IMR-90 (cell line): ENCODE measurements around the gene PLA2G3. TPM values are rescaled to one million over a fixed set of nuclear protein-coding genes. Genes with fewer than 3 reads are reported as not detected.

Experiments used
- ATAC-seq: fragments of 200-7000 bp; cut with Tn5 transposase; 2 replicates; pipeline ENCODE4 v1.9.1; 2020; ENCODE audit warnings: low read depth, mild to moderate bottlenecking, moderate library complexity
- BruUV-seq: library from RNA; stranded (reverse); fragments of 400-500 nt; replicated peaks from 2 replicates; lab custom pipeline; 2021; lab: Mats Ljungman, UMichigan
- CTCF ChIA-PET: fragments of 300-600 bp; formaldehyde crosslinking; extraction: SDS; loops from one replicate; lab custom pipeline; 2021; ENCODE audit warnings: antibody characterized with exemption; lab: Yijun Ruan, JAX
- POLR2A ChIA-PET: fragments of 300-600 bp; sonication (Branson Sonifier 250); formaldehyde crosslinking; loops from one replicate; lab custom pipeline; 2022; ENCODE audit warnings: antibody characterized with exemption; ENCODE audit not compliant: unreplicated experiment; lab: Charles Lee
- DNase-seq: peaks from one replicate; pipeline ENCODE4 v3.0.0; 2013
- H2AFZ ChIP-seq: replicated peaks from 2 replicates; pipeline ENCODE3; 2013; ENCODE audit warnings: low read length, mild to moderate bottlenecking; ENCODE audit not compliant: poor library complexity
- H2AK5ac ChIP-seq: 2 replicates; pipeline ENCODE4 v1.6.1; 2013; ENCODE audit warnings: low read depth, low read length, inconsistent platforms
- H2AK9ac ChIP-seq: replicated peaks from 2 replicates; pipeline ENCODE3; 2013; ENCODE audit warnings: mild to moderate bottlenecking, low read depth, low read length, moderate library complexity; ENCODE audit not compliant: poor library complexity
- H2BK120ac ChIP-seq: 2 replicates; pipeline ENCODE4 v1.6.1; 2013; ENCODE audit warnings: low read depth, low read length, inconsistent platforms
- H2BK15ac ChIP-seq: 3 replicates; pipeline ENCODE4 v1.6.1; 2013; ENCODE audit warnings: low read depth, low read length, inconsistent platforms
- H2BK20ac ChIP-seq: 2 replicates; pipeline ENCODE4 v1.6.1; 2013; ENCODE audit warnings: low read depth, mild to moderate bottlenecking, inconsistent platforms, low read length, moderate library complexity
- H2BK5ac ChIP-seq: 2 replicates; pipeline ENCODE4 v1.6.1; 2013; ENCODE audit warnings: mild to moderate bottlenecking, low read depth, low read length, inconsistent platforms; ENCODE audit not compliant: poor library complexity, severe bottlenecking
- H3K14ac ChIP-seq: replicated peaks from 2 replicates; pipeline ENCODE4 v1.6.1; 2013; ENCODE audit warnings: low read depth, low read length, inconsistent platforms
- H3K18ac ChIP-seq: 2 replicates; pipeline ENCODE4 v1.6.1; 2013; ENCODE audit warnings: low read depth, low read length, control low read depth
- H3K23ac ChIP-seq: 2 replicates; pipeline ENCODE4 v1.6.1; 2013; ENCODE audit warnings: low read depth, low read length, inconsistent platforms
- H3K27ac ChIP-seq: 2 replicates; pipeline ENCODE4 v1.5.1; 2013; ENCODE audit warnings: mild to moderate bottlenecking, control low read depth, low read length; ENCODE audit not compliant: insufficient read depth
- H3K27me3 ChIP-seq: 2 replicates; pipeline ENCODE4 v1.6.1; 2013; ENCODE audit warnings: low read length; ENCODE audit not compliant: control insufficient read depth, insufficient read depth
- H3K36me3 ChIP-seq: 2 replicates; pipeline ENCODE4 v1.6.1; 2013; ENCODE audit warnings: low read length, mixed read lengths; ENCODE audit not compliant: control insufficient read depth, insufficient read depth
- H3K4ac ChIP-seq: 2 replicates; pipeline ENCODE4 v1.6.1; 2013; ENCODE audit warnings: low read depth, low read length, inconsistent platforms
- H3K4me1 ChIP-seq: 2 replicates; pipeline ENCODE4 v1.6.1; 2013; ENCODE audit warnings: low read length, mixed read lengths; ENCODE audit not compliant: control insufficient read depth, insufficient read depth
- H3K4me2 ChIP-seq: 2 replicates; pipeline ENCODE4 v1.6.1; 2013; ENCODE audit warnings: low read depth, mild to moderate bottlenecking, control low read depth, low read length, moderate library complexity
- H3K4me3 ChIP-seq: 2 replicates; pipeline ENCODE4 v1.5.1; 2013; ENCODE audit warnings: low read depth, mild to moderate bottlenecking, control low read depth, low read length, moderate library complexity; ENCODE audit not compliant: insufficient read depth
- H3K56ac ChIP-seq: 2 replicates; pipeline ENCODE4 v1.6.1; 2013; ENCODE audit warnings: low read length, inconsistent platforms; ENCODE audit not compliant: insufficient read depth; ENCODE audit errors: extremely low read depth
- H3K79me1 ChIP-seq, 2 experiments: 2 replicates each; pipeline ENCODE4 v1.6.1; 2013; ENCODE audit warnings: low read length in 2 of 2, inconsistent platforms in 1 of 2, low read depth in 1 of 2
- H3K9ac ChIP-seq: 2 replicates; pipeline ENCODE4 v1.6.1; 2013; ENCODE audit warnings: low read depth, low read length, control low read depth
- H3K9me1 ChIP-seq: 2 replicates; pipeline ENCODE4 v1.6.1; 2013; ENCODE audit warnings: low read length, inconsistent platforms; ENCODE audit not compliant: insufficient read depth
- H3K9me3 ChIP-seq: 2 replicates; pipeline ENCODE4 v1.6.1; 2013; ENCODE audit warnings: low read length; ENCODE audit not compliant: control insufficient read depth, insufficient read depth
- H4K20me1 ChIP-seq: 2 replicates; pipeline ENCODE4 v1.6.1; 2013; ENCODE audit warnings: low read length, inconsistent platforms; ENCODE audit not compliant: insufficient read depth
- H4K5ac ChIP-seq: 2 replicates; pipeline ENCODE4 v1.6.1; 2013; ENCODE audit warnings: mild to moderate bottlenecking, low read depth, low read length, control low read depth
- H4K8ac ChIP-seq, 2 experiments: 2 replicates each; pipeline ENCODE4 v1.6.1; 2013; ENCODE audit warnings: low read depth in 2 of 2, low read length in 2 of 2, control low read depth in 1 of 2, inconsistent platforms in 1 of 2
- H4K91ac ChIP-seq: 2 replicates; pipeline ENCODE4 v1.6.1; 2013; ENCODE audit warnings: low read depth, low read length, inconsistent platforms; ENCODE audit not compliant: insufficient read depth
- BHLHE40 ChIP-seq: fragments of 150-350 bp; IDR thresholded peaks from 2 replicates; pipeline ENCODE4 v1.6.1; 2016; ENCODE audit warnings: mild to moderate bottlenecking, low read depth, low read length
- CEBPB ChIP-seq: IDR thresholded peaks from 2 replicates; pipeline ENCODE4 v1.6.1; 2012; ENCODE audit warnings: low read depth, low read length, improper control_type of control experiment
- CHD1 ChIP-seq: IDR thresholded peaks from 2 replicates; pipeline ENCODE4 v1.6.1; 2012; ENCODE audit warnings: low read depth, low read length, improper control_type of control experiment
- CTCF ChIP-seq: conservative IDR thresholded peaks from 2 replicates; pipeline ENCODE4 v1.5.1; 2012; ENCODE audit warnings: mild to moderate bottlenecking, low read depth, low read length, improper control_type of control experiment
- ELK1 ChIP-seq: fragments of 150-350 bp; IDR thresholded peaks from 2 replicates; pipeline ENCODE4 v1.6.1; 2016; ENCODE audit warnings: low read depth, mild to moderate bottlenecking, low read length, moderate library complexity, borderline replicate concordance
- FOS ChIP-seq: fragments of 150-350 bp; IDR thresholded peaks from 2 replicates; pipeline ENCODE4 v1.6.1; 2016; ENCODE audit warnings: low read depth, low read length
- MAFK ChIP-seq: IDR thresholded peaks from 2 replicates; pipeline ENCODE4 v1.6.1; 2012; ENCODE audit warnings: low read depth, low read length, improper control_type of control experiment
- MAZ ChIP-seq: IDR thresholded peaks from 2 replicates; pipeline ENCODE4 v1.6.1; 2012; ENCODE audit warnings: low read depth, mild to moderate bottlenecking, low read length, improper control_type of control experiment, moderate library complexity, borderline replicate concordance
- POLR2A ChIP-seq: IDR thresholded peaks from 2 replicates; pipeline ENCODE4 v1.6.1; 2012; ENCODE audit warnings: mild to moderate bottlenecking, low read depth, low read length
- RAD21 ChIP-seq: IDR thresholded peaks from 2 replicates; pipeline ENCODE4 v1.6.1; 2012; ENCODE audit warnings: low read length, improper control_type of control experiment
- RCOR1 ChIP-seq: IDR thresholded peaks from 2 replicates; pipeline ENCODE4 v1.6.1; 2012; ENCODE audit warnings: mild to moderate bottlenecking, low read length, improper control_type of control experiment; ENCODE audit not compliant: insufficient replicate concordance
- RFX5 ChIP-seq: IDR thresholded peaks from 2 replicates; pipeline ENCODE4 v1.8.0; 2012; ENCODE audit warnings: low read depth, mild to moderate bottlenecking, low read length, moderate library complexity
- SMC3 ChIP-seq: fragments of 150-350 bp; IDR thresholded peaks from 2 replicates; pipeline ENCODE4 v1.6.1; 2016; ENCODE audit warnings: low read depth, mild to moderate bottlenecking, antibody characterized with exemption, low read length, moderate library complexity
- USF2 ChIP-seq: fragments of 150-350 bp; IDR thresholded peaks from 2 replicates; pipeline ENCODE4 v1.6.1; 2017; ENCODE audit warnings: mild to moderate bottlenecking, antibody characterized with exemption, low read length, low read depth
- WGBS, 2 experiments: methylation state at CpG; one replicate each; pipeline versions ENCODE4 v1.1.5 to v1.1.7; 2013; ENCODE audit warnings: missing lambda C conversion rate in 2 of 2; ENCODE audit not compliant: insufficient read length in 1 of 2; ENCODE audit errors: extremely low coverage in 2 of 2; 5-methylcytosine and 5-hydroxymethylcytosine counted together
- dilution Hi-C: fragments of 300-500 bp; cut with HindIII; formaldehyde crosslinking; loops from one replicate; pipeline ENCODE4 v1.14.3; 2018; ENCODE audit warnings: low sequenced_read_pairs; ENCODE audit not compliant: unreplicated experiment
- in situ Hi-C: fragments of 300-500 bp; cut with MboI; formaldehyde crosslinking; loops from 3 replicates; pipeline ENCODE4 v1.14.3; 2019; ENCODE audit warnings: low sequenced_read_pairs, inconsistent platforms, mixed read lengths
- intact Hi-C: fragments of 100-400 bp; cut with micrococcal nuclease; formaldehyde crosslinking; loops from 2 replicates; pipeline ENCODE4 v1.10.0; 2022
- polyA plus RNA-seq, 3 experiments: library from polyadenylated mRNA; depleted of rRNA; stranded (reverse); fragments of >200 nt; gene quantifications; 2 replicates each; pipeline ENCODE4 v1.2.3, GENCODE V29; 2012; ENCODE audit warnings: low replicate concordance in 1 of 3
- total RNA-seq: library from RNA; depleted of rRNA; stranded (reverse); fragments of >200 nt; gene quantifications from 2 replicates; pipeline ENCODE4 v1.2.3, GENCODE V29; 2012

Gene PLA2G3
- total and polyA plus RNA-seq, 2 of the 4 experiments (the other 2 are of a cell fraction), result under 0.01 to 0.12 TPM

GRCh38 chr22:31154975-31155374 is 14.7 kb upstream of the PLA2G3 start:
- Histone ChIP-seq H3K4me1 (peaks cover 13% of the 10 kb centered on the region), H3K9me1 (peaks cover 15% of the 10 kb centered on the region), H3K4me2 (peak overlapping the region; percentile 5; the same call in 1 of the 2 replicates), H4K5ac (peak overlapping the region; percentile 54), H3K4ac (peak overlapping the region; percentile 88), H2BK120ac (peak overlapping the region; percentile 88), H3K56ac (no peak overlapping the region; the same call in 1 of the 2 replicates), H4K8ac (peak overlapping the region; percentile 44 to 91), H4K20me1 (no peaks in the 10 kb centered on the region), H3K9me3 (no peaks in the 10 kb centered on the region), H3K79me1 (0 out of 4 replicates have a peak, but pooled peaks cover 0 to 10% of the 10 kb centered on the region in 2 experiments), H2BK20ac (peak overlapping the region; percentile 63), H2AK9ac (peak overlapping the region; percentile 22), H3K27ac (peak overlapping the region; percentile 93), H4K91ac (peak overlapping the region; percentile 89), H3K23ac (peak overlapping the region; percentile 54; the same call in 1 of the 2 replicates), H2AFZ (peak overlapping the region; percentile 69), H3K4me3 (no peak overlapping the region), H3K14ac (peak overlapping the region; percentile 88), H2BK5ac (peak overlapping the region; percentile 94), H3K9ac (peak overlapping the region; percentile 53), H2BK15ac (peak overlapping the region; percentile 69), H2AK5ac (peak overlapping the region; percentile 99), H3K36me3 (no peaks in the 10 kb centered on the region), H3K27me3 (no peaks in the 10 kb centered on the region), H3K18ac (peak overlapping the region; percentile 68)
- no TSS peak for BruUV-seq
- ChIA-PET POLR2A (no interaction called here), CTCF (interaction anchor here (0.6 to 1.6 kb wide), 3 partner anchors 48 to 235 kb away, joined by 3 to 7 read pairs (median 3); partner anchors contain the start of gene SELENOM)
- in situ Hi-C loops (no loop called here), dilution Hi-C loops (no loop called here), intact Hi-C loops (no loop called here)
- ATAC-seq, result peak; percentile 51
- no peak for DNase-seq
- TF ChIP-seq FOS (no peak), USF2 (no peak), CHD1 (no peak), MAZ (no peak), RCOR1 (no peak), RFX5 (no peak), BHLHE40 (no peak), CTCF (no peak), RAD21 (no peak), SMC3 (no peak), POLR2A (no peak), ELK1 (no peak), MAFK (no peak), CEBPB (no peak)
- no CpG with 5 or more reads among the region's 1 CpG for WGBS, 2 experiments
